DMS153 (cell line): ENCODE measurements around the gene AP1AR.
"Not testable (repeated sequence)": the region's sequence is repeated elsewhere in the genome, so short reads cannot be mapped to it uniquely, and the experiment has no call there.

Experiments used
- DNase-seq: peaks from one replicate; lab custom pipeline; 2025; lab: John Stamatoyannopoulos, UW

Gene AP1AR

DNA sequence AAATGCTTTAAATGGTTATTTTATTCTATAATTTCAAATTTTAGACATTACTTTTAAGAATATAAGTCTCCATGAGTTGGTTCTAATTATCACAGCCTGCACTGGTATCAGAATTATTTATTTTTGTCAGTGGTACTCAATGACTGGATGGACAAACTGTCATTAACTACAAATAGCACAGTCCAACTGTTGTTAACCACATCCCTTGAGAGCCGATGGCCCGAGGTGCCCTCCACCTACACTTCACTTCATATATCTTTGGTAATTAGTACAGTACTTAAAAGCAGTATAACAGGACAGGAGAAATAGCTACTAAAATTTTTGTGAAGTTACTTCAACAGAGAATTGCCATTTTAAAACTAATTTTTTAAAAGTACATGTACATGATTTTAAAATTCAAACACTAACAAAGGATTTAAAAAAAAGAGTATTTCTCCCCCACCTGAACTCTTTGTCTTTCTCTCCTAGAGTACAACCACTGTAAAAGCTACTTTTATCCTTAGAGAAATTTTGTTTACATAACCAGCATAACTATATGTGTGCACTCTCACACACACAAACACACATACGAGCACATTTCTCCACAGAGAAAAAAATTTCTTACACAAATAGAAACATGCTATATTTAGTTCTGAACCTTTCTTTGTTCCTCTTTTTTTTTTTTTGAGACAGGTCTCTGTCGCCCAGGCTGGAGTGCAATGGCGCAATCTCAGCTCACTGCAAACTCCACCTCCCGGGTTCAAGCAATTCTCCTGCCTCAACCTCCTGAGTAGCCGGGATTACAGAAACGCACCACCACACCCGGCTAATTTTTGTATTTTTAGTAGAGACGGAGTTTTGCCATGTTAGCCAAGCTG is 47.7 kb downstream of the AP1AR start:
- no peak for DNase-seq

- DNase-seq: no peak
These were observed 48.3 kb downstream of the AP1AR start for GRCh38 chr4:112279882-112280315.

- no peak for DNase-seq
These were observed 48.9 kb downstream of the AP1AR start for GRCh38 chr4:112280386-112281056.

DNA sequence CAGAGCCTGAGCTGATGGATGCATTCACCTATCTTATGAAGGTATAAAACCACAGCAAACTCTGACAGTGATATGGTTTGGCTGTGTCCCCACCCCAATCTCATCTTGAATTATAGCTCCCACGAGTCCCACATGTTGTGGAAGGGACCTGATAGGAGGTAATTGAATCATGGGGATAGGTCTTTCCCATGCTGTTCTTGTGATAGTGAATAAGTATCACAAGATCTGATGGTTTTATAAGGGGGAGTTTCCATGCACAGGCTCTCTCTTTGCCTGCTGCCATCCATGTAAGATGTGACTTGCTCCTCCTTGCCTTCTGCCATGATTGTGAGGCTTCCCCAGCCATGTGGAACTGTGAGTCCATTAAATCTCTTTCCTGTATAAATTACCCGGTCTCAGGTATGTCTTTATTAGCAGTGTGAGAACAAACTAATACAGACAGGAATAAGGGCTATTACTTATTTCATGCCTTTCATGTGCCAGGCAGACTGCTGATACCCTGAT is 50.4 kb downstream of the AP1AR start:
- DNase-seq: not testable (repeated sequence)

- DNase-seq: no peak
These were observed 51.5 kb downstream of the AP1AR start for GRCh38 chr4:112282860-112283667.

DNA sequence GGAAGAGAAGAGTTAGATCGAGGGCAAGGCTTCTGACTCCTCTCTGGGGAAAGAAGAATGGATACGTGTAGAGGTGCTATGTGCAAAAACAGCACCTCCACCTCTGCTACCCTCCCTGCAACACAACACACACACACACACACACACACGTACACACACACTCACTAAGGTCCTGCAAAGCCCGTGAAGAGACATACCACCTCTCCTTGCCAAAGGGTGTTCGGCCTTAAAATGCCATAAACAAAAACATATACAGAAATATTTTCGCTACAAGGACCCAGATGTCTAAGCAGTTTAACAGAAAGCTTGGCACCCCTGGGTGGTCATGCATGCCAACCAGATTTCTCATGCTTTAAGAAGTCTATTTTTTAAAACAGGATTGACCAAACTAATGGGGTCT is 52.6 kb downstream of the AP1AR start:
- DNase-seq: no peak

GRCh38 chr4:112284662-112285411 is 53.2 kb downstream of the AP1AR start:
- DNase-seq: no peak

DNA sequence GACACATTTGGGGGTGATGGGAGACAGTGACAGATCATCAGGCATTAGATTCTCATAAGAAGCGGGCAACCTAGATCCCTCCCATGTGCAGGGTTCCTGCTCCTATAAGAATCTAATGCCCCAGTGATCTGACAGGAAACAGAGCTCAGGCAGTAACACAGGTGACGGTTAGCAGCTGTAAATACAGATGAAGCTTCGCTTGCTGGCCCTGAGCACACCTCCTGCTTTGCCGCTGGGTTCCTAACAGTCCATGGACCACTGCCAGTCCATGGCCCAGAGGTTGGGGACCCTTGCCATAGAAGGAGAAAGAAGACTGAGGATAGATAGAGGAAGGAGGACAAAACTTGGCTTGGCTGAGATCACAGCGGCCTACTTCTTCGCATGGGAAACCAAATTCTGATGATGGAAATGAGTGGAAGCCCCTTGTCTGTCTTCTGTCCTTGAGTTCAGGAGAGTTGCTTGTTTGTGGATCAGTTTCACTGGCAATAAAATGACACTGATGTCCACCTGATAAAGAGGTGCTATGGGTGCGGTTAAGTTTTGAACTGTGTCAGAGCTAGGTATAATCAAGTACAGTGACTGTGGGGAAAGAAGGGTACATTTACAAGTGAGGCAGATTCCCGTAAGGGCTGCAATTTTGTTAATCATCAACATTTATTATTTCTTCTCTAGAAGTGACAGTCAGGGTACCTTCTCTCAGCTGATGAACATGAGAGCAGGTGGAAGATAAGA is 55.8 kb downstream of the AP1AR start:
- DNase-seq: no peak

DNA sequence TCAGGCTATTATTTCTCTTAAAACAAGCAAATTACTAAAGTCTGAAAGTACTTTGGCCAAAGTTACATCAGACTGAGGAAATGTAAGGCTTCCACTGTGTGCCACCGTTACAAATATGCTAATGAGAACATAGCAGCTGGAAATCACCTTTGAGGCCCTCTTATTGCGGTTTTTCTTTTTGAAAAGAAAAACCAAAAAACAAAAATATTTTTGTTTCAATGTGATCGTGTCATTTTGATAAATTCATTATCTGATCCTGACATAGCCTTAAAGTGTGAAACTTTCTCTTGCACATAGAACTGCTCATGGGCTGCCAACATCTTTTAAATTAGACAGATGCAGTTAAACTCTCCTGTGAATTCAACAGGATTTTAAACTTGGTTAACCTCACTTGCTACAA is 56.9 kb downstream of the AP1AR start:
- no peak for DNase-seq

DNA sequence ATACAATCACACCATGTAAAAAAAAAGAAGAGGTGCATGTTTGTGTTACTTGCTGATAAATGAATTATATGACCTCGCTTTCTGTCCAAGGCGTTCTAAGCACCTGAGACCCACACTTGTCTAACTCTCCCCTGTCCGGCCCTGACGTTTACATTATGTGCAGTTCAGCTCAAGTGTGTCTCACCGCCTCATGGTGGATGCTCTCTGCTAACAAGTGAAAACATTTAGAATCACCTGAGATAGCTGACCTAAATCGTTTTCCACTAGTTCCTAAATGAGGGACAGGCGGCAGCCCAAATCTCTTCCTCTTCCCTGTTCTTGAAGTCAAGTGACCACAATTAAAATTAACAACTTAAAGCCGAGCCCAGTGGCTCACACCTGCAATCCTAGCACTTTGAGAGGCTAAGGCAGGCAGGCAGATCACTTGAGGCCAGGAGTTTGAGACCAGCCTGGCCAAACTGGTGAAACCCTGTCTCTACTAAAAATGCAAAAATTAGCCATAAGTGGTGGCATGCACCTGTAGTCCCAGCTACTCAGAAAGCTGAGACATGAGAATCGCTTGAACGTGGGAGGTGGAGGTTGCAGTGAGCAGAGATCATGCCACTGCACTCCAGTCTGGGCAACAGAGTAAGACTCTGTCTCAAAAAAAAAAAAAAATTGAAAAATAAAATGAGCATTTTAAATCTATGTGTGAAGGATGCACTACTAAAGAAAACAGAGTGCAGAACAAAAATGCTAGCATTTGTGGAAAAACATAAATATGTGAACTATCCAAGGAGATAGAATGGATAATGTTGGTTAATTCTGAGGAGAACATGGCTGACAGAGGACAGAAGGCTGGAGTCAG is 58.0 kb downstream of the AP1AR start:
- DNase-seq: no peak

GRCh38 chr4:112290341-112290740 is 58.8 kb downstream of the AP1AR start:
- DNase-seq: no peak

DNA sequence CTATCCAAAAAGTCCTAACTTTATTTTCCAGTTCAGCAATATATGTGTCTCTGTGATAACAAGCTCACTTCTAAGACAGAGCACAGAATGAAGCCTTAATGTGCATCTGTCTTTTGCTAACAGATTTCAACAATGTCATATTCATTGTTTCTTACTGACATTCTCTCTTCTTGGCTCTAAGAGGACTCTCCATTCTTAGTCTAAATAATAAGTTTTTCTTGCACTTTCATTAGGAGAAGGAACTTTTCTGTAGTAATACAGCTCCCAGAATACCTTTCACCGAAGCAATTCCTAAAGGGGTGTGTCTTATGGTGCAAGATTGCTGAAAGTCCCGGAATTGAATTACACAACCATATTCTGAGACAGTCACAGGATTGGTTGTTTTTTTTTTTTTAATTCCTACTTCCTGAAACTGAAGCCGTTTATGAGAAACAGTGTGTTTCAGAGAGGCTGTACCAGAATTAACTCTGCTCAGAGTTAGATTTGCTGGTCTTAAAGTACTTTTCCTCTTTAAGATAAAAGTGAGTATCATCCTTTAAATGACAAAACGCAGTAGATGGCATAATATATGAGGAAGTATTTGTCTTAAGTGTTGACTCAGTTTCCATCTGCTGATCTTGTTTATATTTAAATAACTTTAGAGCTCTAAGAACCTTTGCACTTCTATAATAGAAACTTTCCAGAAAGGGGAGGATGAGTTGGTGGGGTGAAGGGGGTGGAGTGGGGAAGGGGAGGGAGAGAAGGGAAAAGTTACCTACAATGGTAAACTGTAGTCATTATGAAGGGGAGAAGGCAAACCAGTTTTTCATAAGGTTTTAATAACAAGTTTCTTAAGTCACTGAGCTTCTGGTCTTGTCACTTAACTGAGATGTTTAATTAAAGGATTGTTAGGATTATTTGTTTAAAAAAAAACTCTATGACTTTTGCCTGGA is 65.6 kb downstream of the AP1AR start, which contains the start of gene ALPK1:
TSS of gene ALPK1 (plus strand) at position 421 of the 932 bp plus-strand sequence.
- no peak for DNase-seq

- no peak for DNase-seq
These were observed 68.1 kb downstream of the AP1AR start for GRCh38 chr4:112299721-112300120.

DNA sequence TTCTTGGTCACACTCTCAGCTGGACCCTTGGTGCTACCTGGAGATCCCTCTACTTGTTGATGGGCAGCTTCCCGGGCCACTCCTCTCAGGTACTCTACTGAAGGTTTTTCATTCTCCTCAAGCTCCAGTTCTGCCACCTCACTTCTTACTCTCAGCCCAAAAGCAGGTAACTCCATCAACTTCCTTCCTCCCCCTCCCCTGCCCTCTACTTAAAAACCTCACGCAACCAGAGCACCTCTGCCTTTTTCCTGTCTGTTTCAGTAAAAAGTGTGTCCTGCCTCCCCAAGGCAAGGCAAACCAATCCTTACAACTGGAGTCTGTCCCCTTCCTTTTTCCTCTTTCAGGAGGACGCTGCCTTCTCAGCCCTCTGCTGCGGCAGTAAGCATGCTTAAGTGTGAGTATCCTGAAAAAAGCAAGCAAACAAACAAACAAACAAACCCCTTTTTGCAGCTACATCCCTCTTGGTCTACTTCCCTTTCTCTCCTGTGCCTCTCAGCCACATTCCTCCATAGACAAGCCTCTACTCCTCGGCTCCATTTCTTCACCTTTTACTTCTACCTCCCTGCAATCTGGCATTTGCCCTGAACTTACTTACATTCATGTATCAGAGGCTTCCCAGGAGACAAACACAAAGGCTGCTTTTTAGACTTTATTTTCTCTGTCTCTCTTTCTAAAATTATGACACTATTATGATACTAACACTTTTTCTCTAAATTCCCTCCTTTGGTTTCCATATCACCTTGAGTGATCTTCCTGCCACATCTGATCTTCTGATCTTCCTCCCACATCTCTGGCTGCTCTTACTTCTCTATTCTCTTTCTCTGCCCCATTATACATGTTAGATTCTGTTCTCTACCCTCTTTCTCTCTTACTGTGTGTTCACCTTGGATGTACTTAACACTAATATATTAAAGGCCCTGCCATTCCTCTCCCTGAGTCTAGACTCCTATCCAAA is 71.0 kb downstream of the AP1AR start:
- DNase-seq: no peak

- not testable (repeated sequence) for DNase-seq
These were observed 73.9 kb downstream of the AP1AR start for GRCh38 chr4:112305477-112305876.

GRCh38 chr4:112309263-112309791 is 77.7 kb downstream of the AP1AR start:
- DNase-seq: not testable (repeated sequence)

DNA sequence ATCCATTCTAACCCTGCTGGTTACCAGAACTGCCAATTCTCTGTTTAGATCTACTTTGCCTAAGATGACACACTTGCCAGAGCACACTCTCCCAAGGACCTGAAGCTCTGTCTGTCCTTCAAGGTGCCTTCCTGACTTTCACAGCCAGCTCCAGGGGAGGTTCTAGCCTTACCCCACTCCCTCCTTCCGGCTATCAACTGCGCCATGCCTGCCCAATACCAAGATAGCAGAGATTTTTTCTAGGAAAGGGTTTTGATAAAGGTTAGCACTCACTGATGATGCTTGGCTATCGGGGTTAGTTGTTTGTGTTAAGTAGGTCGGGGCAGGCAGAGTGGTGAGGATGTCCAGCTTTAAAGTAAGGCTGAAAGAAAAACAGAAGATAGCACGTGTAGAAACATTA is 79.9 kb downstream of the AP1AR start:
- DNase-seq: no peak
